Stimulated activated naive CD8-positive, alpha-beta T cell treated with anti-CD3 and anti-CD28 coated beads, Interleukin-15, amount 100 ng/mL, for 72 hours (primary cell): Measurements from ENCODE around the gene KRT72.

ENCODE experiments used
- ATAC-seq: fragments of 150-1000 bp; cut with Tn5 transposase; 2 replicates; pipeline ENCODE4 v1.10.0; 2021; ENCODE audit warnings: mild to moderate bottlenecking, moderate library complexity
- DNase-seq, 2 donors: peaks; one replicate each; pipeline ENCODE4 v3.0.0; 2021 to 2022
- H3K27ac Mint-ChIP-seq, 2 donors: one replicate each; pipeline ENCODE4 v1.8.0; 2022; ENCODE audit warnings: mild to moderate bottlenecking in 2 of 2, mixed read lengths in 2 of 2, moderate library complexity in 2 of 2
- H3K27me3 Mint-ChIP-seq: one replicate; pipeline ENCODE4 v1.8.0; 2022; ENCODE audit warnings: mixed read lengths
- H3K4me1 Mint-ChIP-seq: one replicate; pipeline ENCODE4 v1.8.0; 2022; ENCODE audit warnings: mild to moderate bottlenecking, mixed read lengths
- H3K4me3 Mint-ChIP-seq, 2 donors: one replicate each; pipeline ENCODE4 v1.8.0; 2022; ENCODE audit warnings: mild to moderate bottlenecking in 2 of 2, mixed read lengths in 2 of 2, moderate library complexity in 1 of 2
- H3K9me3 Mint-ChIP-seq, 2 donors: one replicate each; pipeline ENCODE4 v1.8.0; 2022; ENCODE audit warnings: mixed read lengths in 2 of 2

Gene KRT72

DNA sequence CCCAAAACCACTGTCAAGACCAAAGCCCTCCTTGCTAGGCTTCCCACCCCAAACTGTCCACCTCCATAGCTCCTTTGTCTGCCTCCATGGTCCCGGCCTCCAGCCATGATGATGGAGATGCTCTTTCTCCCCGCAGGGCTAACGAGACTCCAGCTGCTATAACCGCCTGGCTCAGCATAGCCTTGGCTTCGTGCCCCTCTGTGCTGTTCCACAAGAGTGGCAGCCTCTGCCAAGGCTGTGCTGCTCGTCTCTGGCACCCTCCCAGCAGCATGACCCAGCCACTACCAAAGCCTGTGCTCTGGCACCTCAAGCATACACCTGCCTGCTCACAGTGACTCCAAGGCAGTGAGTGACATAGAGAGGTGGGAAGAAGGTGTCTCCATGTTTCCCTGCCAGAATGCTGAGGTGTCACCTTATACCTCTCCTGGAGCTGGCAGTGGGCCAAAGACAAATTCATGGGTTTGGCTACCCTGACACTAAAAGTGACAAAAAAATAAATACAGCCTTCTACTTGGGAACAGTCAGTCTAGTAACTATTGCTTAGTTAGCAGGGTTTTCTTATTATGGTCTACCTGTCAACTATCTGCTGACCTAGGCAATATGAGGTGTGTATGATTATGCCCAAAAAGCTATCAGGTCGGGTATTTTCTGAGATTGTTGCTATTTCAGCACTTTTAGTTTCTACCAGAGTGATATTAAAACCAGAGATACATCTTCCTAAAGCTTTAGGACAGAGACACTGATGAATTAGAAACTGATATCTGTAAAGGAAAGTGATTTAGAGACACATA, 33.2 kb upstream of the KRT72 start:
- ATAC-seq (no peak), DNase-seq (no peak)
- H3K27me3 Mint-ChIP-seq = no peaks in the 10 kb centered on the region
- no peak overlapping the region for H3K27ac Mint-ChIP-seq
- H3K4me3 Mint-ChIP-seq = no peak overlapping the region
- no peaks in the 10 kb centered on the region for H3K9me3 Mint-ChIP-seq
- H3K4me1 Mint-ChIP-seq = peaks cover 59% of the 10 kb centered on the region

DNA sequence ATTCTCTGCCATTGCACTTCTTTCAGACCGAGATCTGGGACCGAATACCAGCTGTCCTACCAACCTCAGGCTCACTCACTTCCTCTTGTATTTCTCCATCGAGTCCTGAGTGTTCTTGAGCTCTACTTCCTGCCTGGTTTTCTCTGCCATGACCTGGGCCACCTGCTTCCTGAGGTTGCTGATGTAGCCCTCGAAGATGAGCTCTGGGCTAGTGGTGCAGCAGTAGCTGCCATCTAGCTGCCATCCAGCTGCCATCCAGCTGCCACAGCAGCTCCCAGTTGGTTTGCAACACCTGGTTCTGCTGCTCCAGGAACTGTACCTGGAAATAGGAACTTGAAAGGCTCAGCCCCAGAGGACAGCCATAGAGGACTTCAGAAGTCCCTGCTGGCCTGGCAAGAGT, 32.1 kb upstream of the KRT72 start:
- no peaks in the 10 kb centered on the region for H3K9me3 Mint-ChIP-seq
- no peak overlapping the region for H3K27ac Mint-ChIP-seq
- H3K4me1 Mint-ChIP-seq = peaks cover 64% of the 10 kb centered on the region
- ATAC-seq (peak; percentile 65), DNase-seq (no peak)
- H3K27me3 Mint-ChIP-seq = no peaks in the 10 kb centered on the region
- no peak overlapping the region for H3K4me3 Mint-ChIP-seq

DNA sequence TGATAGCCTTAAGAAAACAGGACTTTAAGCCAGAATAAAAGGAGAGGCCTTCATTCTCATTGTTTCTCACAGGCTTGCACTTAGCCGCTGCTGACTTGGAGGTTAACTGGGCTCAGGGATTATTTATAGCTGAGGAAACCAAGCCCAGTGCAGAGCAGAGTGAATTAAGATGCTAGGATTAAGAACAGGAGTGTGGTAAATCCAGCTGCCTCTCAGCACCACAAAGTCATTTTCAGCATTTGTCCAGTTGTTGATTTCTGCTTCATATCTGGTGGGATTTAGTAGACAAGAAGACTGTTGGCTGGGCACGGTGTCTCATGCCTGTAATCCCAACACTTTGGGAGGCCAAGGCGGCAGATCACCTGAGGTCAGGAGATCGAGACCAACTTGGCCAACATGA, 31.4 kb upstream of the KRT72 start:
- Mint-ChIP-seq H3K4me1 (peaks cover 64% of the 10 kb centered on the region), H3K9me3 (no peaks in the 10 kb centered on the region)

DNA sequence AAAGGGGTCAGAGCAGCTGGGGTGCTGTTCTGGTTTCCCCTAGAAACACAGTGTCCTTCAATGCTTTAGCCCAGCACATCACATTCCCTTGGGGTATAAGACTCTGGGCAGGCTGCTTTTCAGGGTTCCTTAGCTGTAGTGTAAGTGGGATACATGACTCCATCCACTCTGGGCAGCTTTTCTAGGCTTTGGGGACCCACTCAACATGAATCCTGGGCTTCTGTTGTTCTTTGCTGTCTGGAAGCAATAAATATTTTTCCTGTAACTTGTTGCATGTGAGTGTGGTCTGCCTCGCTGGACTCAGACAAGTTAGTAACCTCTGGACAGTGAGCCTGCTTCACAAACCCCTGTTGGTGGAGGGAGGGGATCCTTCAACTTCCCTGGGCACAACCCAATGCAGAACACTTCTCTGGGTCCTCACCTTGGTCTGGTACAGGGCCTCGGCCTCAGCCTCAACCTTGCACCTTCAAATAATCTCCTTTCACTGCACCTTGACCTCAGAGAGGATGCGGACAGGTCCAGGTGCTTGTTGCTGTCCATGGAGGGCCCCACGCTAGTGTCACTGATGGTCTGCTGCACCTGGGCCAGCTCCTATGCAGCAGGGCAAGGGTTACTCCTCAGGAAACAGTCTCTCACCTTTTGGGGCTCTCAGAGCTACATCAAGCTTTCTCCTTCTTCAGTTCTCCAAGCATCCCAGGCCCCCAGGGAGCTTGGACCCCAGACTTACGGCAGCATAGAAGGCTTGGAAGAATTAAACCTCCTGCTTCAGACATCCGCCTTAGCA, 30.6 kb upstream of the KRT72 start:
- ATAC-seq = no peak
- Mint-ChIP-seq H3K9me3 (no peaks in the 10 kb centered on the region), H3K4me3 (no peak overlapping the region), H3K27me3 (no peaks in the 10 kb centered on the region), H3K27ac (no peak overlapping the region), H3K4me1 (peaks cover 67% of the 10 kb centered on the region)
- DNase-seq = no peak

More for the DNA sequence above, 31.4 kb upstream of the KRT72 start:
- H3K27me3 Mint-ChIP-seq = no peaks in the 10 kb centered on the region
- ATAC-seq = no peak
- H3K4me3 Mint-ChIP-seq = no peak overlapping the region
- H3K27ac Mint-ChIP-seq = no peak overlapping the region
- DNase-seq = no peak

DNA sequence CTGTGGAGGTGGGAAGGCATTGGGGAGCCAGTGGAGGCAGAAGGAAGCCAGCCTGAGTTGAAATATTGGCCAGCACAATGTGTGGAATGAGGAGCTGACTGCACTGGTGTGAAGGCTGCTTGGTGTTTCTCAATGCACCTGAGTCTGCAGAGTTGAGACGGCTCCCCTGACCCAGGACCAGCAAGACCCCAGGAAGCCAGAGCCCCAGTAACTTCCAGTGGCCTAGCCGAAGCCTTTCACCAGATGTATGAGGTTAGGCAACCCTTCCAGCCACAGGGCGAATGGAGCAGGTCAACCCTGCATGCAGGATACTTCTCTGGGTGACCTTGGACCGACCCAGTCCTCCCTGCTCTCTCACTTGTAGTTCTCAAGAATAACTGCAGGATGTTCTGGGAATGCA, 30.0 kb upstream of the KRT72 start:
- ATAC-seq (no peak), DNase-seq (no peak)
- Mint-ChIP-seq H3K4me3 (no peak overlapping the region), H3K4me1 (peaks cover 67% of the 10 kb centered on the region), H3K27ac (no peak overlapping the region), H3K9me3 (no peaks in the 10 kb centered on the region), H3K27me3 (no peaks in the 10 kb centered on the region)

DNA sequence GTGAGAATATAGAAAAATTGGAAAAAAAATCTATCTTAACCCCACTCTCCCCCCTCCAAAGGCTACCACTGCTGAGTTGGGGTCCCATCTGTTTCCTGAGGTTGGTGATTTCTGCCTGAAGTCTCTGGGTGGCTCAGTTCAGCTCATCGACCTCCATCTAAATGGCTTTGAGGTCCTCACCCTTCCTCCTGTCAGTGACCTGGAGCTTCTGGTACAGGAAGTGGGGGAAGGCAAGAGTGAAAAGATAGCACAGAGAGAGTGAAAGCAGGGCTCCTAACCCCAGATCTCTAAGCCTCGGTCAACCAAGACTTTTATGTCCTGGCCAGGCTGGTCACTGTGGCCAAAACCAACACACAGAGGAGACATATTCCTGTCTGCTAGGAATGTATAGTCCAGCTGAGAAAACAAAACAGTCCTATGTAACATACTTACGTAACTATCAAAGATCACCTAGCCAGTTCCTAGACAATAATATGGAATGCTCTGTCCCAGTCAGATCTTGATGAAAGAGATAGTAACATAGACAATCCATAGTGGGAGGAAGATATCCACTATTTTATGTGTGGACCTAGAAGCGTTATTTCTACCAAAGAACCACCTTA, 29.4 kb upstream of the KRT72 start:
- DNase-seq = no peak
- Mint-ChIP-seq H3K27me3 (no peaks in the 10 kb centered on the region), H3K9me3 (no peaks in the 10 kb centered on the region), H3K4me3 (peak overlapping the region; percentile 57 to 60), H3K4me1 (peaks cover 61% of the 10 kb centered on the region), H3K27ac (peak overlapping the region in 1 of 2 donors; percentile 91)
- ATAC-seq = peak; percentile 46

DNA sequence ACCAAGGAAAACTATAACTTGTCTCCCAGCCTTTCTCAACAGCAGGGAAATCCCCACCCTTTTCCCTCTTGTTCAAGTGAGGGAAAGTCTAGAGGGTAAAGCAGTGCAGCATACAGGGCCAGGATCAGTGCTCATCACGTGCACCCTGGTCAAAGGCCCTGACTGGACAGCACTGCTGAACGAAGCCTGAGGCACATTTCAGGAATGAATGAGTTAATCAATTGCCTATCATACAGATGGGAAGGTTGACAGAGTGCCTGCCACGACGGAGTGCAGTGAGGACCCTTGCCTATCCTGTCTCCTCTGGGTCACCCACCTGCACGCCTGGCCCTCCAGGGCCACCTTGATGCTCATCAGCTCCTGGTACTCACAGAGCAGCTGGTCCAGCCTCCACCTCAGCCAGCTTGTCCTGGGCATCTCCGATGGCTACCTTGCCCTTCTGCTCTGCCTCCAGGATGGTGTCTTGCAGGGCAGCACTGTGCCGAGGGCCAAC, 28.8 kb upstream of the KRT72 start:
- ATAC-seq = no peak
- Mint-ChIP-seq H3K9me3 (no peaks in the 10 kb centered on the region), H3K27ac (peak overlapping the region; percentile 2 to 91), H3K4me3 (peak overlapping the region in 1 of 2 donors; percentile 57), H3K27me3 (no peaks in the 10 kb centered on the region), H3K4me1 (peaks cover 61% of the 10 kb centered on the region)
- no peak for DNase-seq

DNA sequence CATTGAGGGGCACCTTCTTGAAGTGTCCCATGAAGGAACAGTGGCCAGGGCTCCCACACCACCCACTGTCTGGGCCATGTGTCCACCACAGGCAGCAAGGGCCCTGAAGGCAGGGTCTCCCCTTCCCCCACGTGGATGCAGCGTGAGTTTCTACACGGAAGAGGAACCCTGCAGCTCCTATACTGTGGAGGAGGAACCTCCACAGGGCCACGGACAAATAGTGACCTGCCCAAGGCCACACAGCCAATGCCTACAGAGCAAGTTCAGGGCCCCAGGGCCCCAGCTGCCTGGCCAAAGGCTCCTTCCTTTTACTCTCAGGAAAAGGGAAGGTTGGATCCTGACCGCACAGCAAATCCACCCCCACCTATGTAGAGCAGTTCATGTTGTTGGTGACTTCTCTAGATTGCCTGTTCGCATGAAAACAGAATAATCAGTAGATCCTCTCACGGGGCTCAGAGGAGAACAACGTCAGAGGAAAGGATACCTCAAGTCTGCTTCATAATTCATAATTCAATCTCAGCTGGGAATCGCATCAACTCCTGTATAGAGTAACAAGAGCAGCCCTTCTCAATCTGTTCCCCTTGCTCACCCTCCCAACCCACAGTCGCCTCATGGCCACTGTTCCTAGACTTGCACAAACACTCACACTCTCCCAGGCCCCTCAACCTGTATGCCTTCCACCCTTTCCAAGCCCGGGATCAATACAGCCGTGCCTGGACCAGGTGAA, 28.2 kb upstream of the KRT72 start:
- peak overlapping the region in 1 of 2 donors; percentile 27 for H3K4me3 Mint-ChIP-seq
- no peaks in the 10 kb centered on the region for H3K27me3 Mint-ChIP-seq
- ATAC-seq (no peak), DNase-seq (no peak)
- peak overlapping the region in 1 of 2 donors; percentile 2 for H3K27ac Mint-ChIP-seq
- H3K9me3 Mint-ChIP-seq = no peaks in the 10 kb centered on the region
- peaks cover 60% of the 10 kb centered on the region for H3K4me1 Mint-ChIP-seq

DNA sequence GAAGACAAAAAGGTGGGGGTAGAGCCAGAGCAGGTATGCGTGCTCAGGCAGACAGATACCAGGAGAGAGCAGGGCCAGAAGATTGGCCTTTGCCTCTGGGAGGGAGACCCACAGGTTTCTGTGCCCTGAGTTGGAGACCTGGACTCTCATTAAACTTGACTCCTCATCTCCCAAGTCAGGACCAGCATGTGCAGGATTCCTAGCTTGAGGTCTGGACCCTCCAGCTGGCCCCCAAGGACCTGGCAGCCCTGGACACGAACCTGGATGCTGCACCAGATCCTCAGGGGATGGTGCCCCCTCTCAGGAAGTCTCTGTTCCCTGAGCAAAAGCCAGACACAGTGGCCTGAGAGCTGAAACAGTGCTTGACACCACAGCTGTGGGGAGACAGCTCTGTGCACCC, 27.6 kb upstream of the KRT72 start:
- no peaks in the 10 kb centered on the region for H3K9me3 Mint-ChIP-seq
- ATAC-seq (no peak), DNase-seq (no peak)
- H3K4me1 Mint-ChIP-seq = peaks cover 54% of the 10 kb centered on the region
- H3K27me3 Mint-ChIP-seq = no peaks in the 10 kb centered on the region
- H3K27ac Mint-ChIP-seq = no peak overlapping the region
- H3K4me3 Mint-ChIP-seq = no peak overlapping the region

DNA sequence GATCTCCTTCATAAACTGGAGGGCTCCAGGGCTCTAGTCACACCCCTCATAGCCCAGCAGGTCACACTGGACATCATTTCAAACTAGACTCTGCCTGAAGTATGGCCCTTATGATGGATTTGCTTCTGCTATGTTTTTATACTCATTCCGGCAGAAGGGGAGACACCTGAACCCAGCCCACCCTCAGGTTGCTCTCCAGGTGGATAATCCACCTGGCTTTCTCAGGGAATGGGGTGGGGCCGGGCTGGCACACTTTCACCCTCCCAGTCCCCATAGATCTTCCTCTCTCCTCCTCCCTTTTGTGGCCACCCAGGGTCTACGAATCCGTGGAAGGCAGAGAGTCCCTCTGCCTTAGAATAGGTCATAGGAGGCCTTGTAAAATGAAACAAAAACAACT, 26.8 kb upstream of the KRT72 start:
- DNase-seq = no peak
- Mint-ChIP-seq H3K9me3 (no peaks in the 10 kb centered on the region), H3K27ac (peak overlapping the region in 1 of 2 donors; percentile 34), H3K4me1 (peaks cover 48% of the 10 kb centered on the region), H3K27me3 (no peaks in the 10 kb centered on the region), H3K4me3 (no peak overlapping the region)
- no peak for ATAC-seq

DNA sequence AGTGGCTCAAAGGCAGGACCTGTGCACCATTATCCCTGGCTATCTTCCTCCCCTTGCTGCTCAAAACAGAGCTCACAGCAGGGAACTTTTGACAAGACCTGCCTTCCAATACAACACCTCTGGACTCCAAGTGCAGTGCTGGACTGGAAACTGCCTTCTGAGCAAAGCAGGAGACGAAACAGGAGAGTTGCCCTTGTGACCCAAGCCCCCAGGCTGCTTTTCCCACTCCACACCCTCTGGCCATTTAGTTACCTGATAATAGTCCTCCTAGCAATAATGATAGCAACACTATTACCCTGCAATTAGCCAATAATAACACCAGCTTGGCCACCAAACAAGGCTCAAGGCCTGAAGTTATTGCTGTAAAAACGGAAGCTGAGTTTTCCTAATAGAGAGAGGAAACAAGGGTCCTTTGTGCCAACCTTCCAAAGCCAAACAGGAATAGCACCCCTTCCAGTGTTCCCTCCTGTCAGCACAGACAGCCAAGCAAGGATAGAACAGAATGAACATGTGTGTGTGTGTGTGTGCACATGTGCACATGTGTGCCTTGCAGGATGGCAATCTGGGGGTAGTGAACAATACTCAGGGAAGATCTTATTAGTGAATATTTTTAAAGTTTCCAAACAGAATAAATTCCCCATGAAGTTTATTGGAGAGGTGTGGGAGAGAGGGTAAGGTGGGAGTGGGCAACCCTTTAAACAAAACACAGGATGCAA, 26.3 kb upstream of the KRT72 start:
- ATAC-seq (no peak), DNase-seq (no peak)
- Mint-ChIP-seq H3K4me3 (no peak overlapping the region), H3K27ac (no peak overlapping the region), H3K4me1 (peaks cover 42% of the 10 kb centered on the region), H3K9me3 (no peaks in the 10 kb centered on the region), H3K27me3 (no peaks in the 10 kb centered on the region)

DNA sequence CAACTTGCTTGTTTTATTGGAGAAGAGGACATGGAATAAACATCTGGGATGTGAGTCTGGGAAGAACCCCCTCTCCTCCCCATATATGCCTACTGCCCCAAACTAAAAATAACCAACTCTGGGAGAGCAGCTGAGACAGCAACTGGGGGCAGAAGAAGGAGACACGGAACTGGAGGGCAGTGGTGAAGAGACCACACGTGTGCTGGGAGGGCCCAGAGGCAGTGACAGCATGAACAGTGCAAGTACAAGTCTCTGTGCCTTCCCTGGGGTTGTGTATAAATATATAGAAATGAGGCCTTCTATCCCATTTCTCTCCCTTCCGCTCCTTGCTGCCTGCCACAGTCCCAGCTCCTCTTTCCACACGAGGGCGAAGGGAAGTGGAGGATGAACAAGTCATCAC, 21.1 kb upstream of the KRT72 start:
- Mint-ChIP-seq H3K4me3 (no peak overlapping the region), H3K4me1 (peaks cover 21% of the 10 kb centered on the region), H3K9me3 (no peaks in the 10 kb centered on the region), H3K27me3 (no peaks in the 10 kb centered on the region), H3K27ac (no peak overlapping the region)
- ATAC-seq (no peak), DNase-seq (no peak)

DNA sequence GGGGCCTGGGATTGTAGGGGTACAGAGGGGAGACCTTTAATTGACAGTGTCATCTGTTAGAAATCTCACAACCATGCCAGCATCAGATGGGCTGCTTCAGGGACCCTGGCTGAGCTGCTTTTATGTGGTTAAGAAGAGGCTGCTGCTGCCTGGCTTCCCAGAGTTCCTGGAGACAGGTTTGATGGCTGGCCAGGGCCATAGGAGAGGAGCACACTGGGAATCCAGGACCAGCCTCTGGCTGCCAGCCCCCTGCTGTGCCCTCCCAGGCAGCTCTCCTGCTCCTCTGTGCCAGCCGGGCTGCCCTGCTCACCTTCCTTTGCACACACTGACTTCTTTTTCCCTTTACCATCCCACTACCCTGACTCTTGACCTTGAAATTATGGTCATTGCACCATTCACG, 17.6 kb upstream of the KRT72 start:
- ATAC-seq (no peak), DNase-seq (no peak)
- Mint-ChIP-seq H3K9me3 (no peaks in the 10 kb centered on the region), H3K27me3 (no peaks in the 10 kb centered on the region), H3K4me3 (no peak overlapping the region), H3K27ac (no peak overlapping the region), H3K4me1 (peaks cover 48% of the 10 kb centered on the region)

DNA sequence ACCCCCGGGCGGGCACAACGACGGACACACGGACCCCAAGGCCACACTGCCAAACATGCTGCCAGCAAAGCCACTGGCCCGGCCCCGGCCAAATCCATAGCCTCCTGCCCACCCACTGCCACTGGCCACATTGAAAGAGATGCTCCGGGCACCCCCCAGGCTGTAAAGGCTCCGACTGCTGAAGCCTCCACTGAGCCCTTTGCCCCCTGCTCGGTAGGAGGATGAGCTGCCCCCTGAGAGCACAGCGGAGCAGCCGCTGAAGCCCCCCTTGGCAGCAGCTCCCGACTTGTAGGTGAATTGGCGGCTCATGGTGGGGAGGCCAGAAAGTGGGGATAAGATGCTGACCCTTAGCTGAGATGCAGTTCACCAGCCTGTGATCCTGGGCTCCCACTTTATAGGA, 17.0 kb upstream of the KRT72 start, which contains the start of gene KRT73:
Gene KRT73, minus strand, starts transcription at position 344 of the 400 bp plus-strand sequence. Its CDS starts 35 bp downstream, at position 309.
- H3K4me3 Mint-ChIP-seq = no peak within 1 kb of the TSS
- DNase-seq (no peak), ATAC-seq (no peak)
- H3K27me3 Mint-ChIP-seq = no peaks in the 10 kb centered on the region
- H3K27ac Mint-ChIP-seq = peak within 1 kb of the TSS in 1 of 2 donors; percentile 2
- H3K4me1 Mint-ChIP-seq = peaks cover 55% of the 10 kb centered on the region
- H3K9me3 Mint-ChIP-seq = no peaks in the 10 kb centered on the region

DNA sequence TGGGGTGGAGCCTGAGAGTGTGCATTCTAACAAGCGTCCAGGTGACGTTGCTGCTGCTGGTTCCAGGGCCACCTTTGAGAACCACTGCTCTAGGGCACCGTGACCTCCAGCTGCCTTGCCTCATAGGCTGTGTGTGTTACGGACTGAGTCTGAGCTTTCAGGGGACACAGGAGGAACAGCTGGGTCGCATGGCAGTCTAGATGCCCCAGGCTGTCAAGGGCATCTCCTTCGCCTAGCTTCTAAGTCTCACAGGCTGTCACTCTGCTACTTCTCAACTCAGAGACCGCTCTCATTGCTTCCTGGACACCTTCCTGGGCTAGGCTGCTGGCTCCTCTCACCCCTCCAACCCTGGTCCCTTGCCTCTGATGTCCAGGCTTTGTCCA, 16.1 kb upstream of the KRT72 start:
- H3K4me3 Mint-ChIP-seq = no peak overlapping the region
- ATAC-seq = no peak
- peaks cover 63% of the 10 kb centered on the region for H3K4me1 Mint-ChIP-seq
- peak overlapping the region in 1 of 2 donors; percentile 2 for H3K27ac Mint-ChIP-seq
- no peaks in the 10 kb centered on the region for H3K27me3 Mint-ChIP-seq
- DNase-seq = no peak
- no peaks in the 10 kb centered on the region for H3K9me3 Mint-ChIP-seq
